Fibroblast of upper back skin (primary cell): Measurements from ENCODE around the gene CABP7.

Experiments
- DNase-seq: peaks from one replicate; pipeline ENCODE4 v3.0.0-alpha.2; 2013

Gene CABP7

DNA sequence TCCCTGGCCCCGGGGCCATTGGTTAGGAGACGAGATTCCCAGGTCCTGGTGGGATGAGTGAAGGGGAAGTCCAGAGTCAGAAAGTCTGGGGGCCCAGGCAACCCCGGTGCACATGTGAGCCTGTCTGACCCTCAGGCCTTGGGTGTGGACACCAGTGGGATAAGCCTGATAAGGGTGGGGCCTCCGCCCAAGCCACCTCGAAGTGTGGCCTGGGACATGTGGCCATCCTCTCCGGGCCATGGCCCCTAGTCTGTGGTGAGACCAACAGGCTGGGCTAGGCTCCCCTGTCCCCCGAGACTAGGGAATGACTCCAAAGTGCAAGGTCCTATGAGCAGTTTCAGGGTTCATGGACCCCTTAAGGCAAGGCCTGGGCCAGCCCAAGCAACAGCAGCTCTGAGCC is 6.3 kb downstream of the CABP7 start:
- DNase-seq: no peak

DNA sequence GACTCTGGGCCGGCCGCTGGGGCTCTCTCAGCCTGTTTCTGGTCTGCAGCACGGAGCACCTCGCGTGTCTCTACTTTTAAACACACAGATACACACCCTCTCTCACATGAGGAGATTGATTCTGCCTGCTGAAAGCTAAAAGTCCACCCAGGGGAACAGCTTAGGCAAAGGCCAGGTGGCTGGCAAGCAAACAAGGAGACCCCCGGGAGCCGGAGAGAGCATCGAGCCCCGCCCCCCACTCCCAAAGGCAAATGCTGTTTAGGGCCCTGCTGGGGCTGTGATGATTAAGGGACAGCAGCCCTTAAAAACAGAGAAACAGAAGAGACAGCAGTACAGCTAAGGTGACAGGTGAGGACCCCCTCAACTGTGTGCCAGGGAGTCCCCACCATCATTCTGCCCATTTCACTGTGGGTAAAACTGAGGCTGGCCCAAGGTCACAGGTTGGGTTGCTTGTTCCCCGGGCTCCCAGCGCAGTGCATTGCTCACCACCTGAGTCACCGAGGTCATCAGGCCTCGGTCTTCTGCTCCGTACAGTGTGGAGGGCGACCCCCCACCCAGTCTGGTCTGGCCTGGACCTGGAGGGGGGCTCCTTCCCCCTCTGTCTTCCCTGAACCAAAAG is 6.8 kb downstream of the CABP7 start:
- no peak for DNase-seq

DNA sequence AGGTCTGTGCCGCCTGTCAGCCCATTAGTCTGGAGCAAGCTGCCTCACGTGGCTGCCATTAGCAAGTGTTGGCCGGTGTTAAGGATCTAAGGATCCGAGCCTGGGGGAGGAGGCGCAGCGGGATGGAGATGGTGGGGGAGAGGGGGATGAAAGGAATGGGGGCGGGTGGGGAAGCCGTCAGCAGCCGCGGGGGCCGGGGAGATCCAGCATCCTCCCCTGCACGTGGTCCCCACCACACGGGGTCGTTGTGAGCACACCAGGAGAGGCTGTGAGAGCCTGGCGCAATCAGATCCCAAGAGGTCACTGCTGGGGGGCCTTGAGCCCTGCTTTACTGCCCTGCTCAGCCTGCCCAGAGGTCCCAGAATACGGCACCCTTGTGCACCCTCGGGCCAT is 7.3 kb downstream of the CABP7 start:
- DNase-seq: peak; percentile 42

DNA sequence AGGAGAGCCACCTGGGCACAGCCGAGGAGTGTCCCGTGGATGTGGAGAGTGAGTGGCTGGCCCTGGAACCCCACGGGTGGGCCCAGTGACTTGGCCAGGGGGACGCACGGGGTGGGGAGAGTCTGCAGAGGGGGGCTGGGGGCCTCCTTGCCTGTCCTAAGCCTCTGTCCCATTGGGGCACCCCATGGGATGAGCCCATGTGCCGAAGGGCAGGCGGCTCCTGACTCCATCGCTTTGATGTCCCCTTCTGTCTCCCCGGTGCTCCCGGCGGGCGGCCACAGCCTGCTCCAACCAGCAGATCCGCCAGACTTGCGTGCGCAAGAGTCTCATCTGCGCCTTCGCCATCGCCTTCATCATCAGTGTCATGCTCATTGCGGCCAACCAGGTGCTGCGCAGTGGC is 9.4 kb downstream of the CABP7 start:
- no peak for DNase-seq

DNA sequence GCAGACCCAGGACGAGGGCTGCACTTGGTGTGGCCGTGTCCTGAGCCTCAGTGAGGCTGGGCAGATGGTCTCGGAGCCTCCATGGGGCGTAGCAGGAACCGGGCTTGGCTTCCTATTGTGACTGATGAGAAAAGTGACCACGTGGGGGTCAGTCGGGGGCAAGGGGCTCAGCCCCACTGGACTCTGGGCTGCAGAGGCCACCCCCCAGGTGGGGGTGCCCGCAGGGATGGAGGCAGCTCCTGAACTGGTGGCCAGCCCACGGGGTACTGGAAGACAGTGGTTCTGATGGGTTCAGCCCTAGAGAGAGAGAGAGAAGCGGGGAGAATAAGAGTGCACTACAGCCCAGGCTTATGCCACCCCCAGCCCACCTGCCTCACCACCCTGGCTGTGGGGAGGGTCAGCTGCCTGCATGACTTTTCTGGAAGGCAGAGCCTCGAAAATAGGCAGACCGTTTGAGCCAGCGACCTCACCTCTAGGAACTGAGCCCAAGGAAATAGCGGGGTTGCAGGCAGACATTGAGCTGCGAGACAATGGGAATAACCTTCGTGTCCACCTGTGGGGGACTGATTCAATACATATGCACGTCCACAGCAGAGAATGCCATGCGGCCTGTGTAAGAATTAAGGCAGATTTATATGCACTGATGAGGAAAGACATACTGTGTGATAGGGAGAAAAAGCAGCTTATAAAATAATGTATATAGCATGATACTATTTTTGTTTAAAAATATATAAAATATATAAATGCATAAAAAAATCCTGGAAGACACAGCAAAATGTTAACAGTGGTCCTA is 11.5 kb downstream of the CABP7 start:
- DNase-seq: no peak

DNA sequence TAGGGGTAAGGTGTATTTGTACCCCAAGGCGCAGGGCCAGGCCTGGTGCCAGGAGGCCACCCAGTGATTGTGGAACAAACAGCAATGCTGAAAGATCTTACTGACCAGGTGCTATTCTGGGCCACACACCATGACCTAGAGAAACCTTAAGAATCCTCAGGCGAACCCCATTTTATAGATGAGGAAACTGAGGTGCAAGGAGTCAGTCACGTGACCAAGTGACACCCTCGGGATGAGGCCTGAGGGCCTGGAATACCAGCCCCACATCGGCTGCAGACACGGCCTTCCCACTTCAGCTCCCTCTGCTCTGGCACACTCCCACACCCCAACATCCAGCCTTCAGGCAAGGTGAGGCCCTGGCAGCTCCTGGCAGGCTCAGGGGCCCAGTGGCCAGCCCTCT is 13.1 kb downstream of the CABP7 start:
- DNase-seq: no peak

DNA sequence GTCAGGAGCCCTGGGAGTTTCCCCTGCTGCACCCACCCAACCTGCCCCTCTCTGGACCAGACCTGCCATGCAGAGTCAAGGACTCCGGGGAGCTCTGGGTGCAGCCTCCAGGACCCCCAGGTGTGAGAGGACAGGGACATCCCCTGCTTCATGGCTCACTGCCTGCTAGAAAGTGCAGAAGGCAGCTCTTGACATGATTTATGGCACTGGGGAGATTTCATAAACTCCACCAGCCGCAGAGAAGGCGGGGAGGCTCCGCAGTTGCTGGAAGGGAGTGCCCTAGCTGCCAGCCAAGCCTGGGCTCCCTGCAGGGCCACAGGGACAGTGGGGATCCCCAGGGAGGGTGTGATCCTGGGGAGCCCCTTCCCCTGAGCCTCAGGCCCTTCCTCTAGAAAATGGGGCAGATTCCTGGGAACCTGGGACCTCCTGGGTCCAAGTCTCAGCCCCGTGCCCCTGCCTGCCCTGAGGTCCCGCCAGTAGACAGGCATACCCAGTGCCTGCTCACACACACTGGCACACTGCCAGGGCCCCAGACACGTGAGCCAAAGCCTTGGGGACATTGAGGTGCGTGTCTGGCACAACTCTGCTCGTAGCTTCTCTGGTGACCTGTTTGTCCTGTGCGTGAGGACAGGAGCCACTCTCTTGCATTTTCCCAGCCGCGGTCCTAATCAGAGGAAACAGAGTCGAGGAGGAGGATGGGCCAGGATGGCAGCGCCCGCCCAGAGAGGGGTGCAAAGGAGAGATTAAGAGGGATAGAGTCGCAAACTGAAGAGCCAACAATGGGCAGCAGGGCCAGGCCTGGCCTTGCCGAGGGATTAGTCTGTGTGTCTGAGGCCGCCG is 13.8 kb downstream of the CABP7 start:
- no peak for DNase-seq

DNA sequence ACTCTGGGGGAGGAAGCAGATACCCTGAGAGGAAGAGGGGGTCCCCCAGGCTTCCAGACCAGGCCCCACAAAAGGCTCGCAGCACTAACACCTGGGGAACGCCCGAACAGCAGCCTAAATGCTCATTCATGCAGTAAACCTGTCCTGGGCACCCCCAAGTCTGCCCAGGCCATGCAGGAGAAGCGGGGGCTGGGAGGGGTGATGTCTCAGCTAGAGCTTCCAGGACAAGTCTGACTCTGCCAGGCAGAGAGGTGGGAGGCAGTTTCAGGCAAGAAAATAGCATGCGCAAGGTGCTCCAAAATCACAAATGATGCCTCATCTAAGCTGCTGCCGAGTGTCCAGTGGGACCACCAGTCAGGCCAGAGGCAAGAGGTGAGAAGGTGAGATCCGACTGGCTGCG is 14.6 kb downstream of the CABP7 start:
- no peak for DNase-seq

DNA sequence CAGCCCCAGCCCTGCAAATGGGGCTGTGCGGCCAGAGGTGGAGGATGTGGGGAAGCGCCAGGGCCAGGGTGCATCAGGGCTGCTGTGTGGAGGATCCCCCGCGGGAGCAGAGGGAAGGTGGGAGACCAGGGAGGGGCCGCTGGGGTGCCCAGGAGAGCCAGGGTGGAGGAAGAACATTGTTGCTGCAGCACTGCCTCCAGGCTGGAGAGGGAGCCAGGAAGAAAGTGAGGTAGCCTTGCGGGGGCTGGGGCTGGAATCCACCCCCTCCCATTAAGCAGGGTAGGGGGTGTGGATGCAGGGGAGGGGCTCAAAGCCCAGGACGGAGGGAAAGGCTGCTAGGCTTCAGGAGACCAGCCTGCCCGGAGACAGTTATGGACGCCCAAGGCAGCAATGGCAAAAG is 15.0 kb downstream of the CABP7 start:
- no peak for DNase-seq

DNA sequence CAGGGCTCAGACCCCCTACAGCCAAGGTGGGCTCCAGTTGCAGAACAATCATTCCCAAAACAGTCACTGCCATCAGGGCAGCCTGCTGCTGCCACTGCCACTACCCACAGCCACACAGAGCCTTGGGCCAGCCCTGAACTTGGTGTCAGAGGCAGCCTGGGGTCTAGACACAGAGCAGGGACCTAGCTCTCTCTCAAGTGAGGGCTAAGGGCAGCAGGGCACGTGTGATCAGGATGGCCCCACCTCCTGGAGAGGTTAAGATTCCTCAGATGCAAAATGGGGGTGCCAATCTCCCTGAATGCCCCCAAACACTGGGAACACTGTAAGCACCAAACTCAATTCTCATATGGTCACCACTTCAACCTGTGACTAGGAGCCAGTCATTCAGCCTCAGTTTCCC is 15.6 kb downstream of the CABP7 start:
- no peak for DNase-seq

DNA sequence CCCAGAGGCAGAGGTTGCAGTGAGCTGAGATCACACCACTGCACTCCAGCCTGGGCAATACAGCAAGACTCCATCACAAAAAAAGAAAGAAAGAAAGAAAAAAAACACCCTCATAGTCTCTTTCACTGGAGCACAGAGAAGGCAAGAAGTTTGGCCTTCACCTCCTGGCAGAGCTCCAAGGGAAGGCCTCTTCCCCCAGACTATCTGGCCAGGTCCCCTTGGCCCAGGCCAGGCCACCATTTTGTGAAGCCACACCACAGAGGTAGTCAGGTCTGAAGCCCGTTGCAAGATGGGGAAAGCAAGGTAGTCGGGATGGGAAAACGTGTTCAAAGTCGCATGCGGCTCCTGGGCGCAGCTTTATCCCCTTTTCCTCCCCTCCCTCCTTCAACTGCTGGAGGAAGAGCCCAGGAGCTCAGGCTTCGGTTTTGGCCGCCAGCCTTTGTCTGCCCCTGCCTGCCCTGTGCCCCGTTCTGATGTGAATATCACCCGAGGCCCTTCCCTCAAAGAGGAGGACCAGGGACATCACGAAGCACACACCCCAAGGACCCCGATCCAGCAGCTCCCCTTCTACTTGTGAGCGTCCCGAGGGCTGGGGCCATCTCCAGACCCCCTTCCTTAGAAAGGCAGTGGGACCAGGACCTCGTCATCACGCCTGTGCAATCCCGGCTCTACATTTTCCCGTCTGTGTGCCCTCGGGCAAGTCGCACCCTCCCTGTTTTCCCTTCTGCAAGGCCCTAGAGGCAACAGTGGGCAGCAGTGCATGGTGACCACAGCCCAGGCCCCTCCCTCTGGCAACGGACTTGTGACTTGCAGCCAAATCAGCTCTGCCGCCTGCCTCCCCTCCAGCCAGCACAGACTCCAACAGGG is 17.7 kb downstream of the CABP7 start:
- DNase-seq: no peak

DNA sequence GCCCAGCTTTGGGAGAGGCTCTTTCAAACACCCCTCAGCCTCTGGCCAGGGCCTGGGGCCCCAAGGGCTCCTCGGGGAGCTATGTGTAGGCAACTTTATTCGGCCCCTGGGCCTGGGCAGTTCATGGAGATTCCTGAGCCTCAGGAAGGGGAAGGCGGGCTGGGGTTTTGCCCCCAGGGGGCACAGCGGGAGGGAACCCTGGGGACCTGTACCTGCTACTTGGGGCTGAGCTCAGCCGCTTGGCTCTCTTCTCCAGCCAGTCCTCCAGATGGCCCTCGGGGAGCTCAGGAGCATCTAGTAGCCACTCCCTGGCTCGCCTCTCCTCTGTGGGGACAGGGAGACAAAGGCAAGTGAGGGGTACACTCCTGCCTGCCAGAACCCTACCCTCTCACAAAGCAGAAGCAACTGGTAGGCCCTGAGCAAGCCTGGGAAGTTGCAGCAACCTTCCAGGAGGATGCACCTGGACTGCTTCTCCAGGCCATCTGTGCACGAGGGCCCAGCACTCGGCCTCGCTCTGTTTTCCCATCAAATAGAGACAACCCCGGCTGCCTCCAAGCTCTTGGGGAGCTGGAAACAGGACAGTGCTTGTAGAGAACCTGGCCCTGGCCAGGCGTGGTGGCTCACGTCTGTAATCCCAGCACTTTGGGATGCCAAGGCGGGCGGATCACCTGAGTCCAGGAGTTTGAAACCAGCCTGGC is 18.5 kb downstream of the CABP7 start:
- DNase-seq: no peak

DNA sequence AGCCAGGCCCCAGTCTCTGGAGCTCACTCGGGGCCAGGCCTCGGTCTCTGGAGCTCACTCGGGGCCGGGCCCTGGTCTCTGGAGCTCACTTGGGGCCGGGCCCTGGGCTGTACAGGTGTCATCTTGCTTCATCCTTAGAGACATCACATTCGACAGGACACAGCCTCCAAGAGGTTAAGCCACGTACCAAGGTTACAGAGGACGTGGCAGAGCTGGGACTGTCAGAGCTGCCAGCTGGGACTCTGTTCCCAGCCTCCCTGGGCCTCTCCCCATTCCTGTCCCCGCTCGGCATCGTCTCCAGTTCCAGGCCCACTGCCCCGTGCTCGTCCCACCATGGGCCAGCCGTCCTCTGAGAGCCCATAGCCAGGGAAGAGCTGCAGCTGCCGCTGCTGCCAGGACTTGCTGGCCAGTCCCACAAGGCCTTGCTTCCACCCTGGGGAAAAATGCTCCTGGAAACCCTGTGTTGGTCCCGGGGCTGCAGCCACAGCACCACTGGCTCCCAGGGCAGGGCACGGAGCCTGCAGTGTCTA is 19.6 kb downstream of the CABP7 start:
- no peak for DNase-seq

DNA sequence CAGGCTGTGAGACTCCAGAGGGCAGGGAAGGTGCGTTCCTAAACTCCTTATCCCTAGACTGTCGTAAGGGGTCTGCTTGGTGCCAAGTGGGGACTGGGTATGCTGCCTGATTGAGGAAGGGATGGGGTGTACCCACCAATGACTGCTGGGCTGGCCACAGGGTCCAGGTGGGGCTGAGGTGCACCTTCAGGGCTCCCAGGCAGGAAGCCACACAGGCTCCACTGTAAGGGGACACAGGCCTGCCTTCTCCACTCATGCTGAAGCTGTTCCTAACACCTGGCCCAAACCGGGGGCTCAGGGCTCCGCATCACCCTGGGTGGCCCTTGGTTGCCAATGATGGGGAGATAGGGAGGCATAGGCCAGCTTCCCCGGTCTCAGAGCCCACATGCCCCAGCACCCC is 20.4 kb downstream of the CABP7 start:
- DNase-seq: no peak

DNA sequence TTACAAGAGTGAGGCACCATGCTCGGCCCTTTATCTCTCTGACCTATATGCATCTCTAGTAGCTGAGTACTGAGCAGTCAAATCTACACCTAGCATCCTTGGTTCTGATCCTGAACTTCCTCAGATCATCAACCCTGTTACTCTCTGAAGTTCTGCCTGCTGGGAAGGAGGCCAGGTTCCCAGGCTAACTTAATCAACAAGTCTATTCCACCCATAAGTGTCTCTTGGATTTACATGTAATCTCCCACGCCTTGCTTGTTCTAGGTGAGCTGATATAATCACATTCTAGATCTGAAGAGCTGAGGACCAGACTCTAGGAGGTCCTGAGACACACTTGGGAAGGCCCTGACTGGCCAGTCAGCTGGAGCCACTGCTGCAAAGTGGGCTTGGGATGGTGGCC is 22.1 kb downstream of the CABP7 start:
- no peak for DNase-seq

DNA sequence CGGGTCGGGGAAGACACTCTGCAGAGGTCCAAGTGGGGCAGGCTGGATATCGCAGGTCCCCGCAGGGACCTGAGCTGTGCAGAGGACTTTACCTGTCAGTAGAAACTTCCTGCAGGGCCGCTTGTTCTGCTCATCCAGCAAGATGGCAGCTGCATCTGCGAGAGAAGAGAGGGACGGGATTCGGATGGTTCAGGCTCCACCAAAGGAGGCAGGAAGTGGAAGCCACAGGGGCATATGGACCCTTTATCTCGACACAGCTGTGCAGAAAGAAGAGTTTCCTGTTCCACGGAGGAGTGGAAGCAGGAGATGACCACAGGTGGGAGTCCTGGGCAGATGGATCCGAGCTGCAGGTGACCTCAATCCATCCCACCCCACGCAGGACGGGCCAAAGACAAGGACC is 22.5 kb downstream of the CABP7 start:
- DNase-seq: no peak

DNA sequence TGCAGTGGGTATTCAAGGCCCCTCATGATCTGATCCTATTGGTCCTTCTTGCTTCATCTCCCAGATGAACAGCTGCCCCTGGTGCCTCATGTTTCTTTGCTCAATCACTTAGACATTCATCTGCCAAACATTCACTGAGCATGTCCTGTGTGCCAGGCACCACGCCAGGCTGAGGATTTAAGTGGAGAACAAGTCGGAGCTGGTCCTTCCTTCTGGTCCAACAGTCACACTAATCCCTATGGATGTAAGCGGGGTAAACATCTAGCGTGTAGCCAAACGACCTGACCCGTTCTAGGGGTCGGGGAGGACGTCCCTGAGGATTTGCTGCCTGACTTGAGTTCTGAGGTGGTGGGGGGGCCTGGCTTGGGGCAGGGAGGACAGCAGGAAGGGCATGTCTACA is 25.1 kb downstream of the CABP7 start:
- DNase-seq: peak; percentile 42

DNA sequence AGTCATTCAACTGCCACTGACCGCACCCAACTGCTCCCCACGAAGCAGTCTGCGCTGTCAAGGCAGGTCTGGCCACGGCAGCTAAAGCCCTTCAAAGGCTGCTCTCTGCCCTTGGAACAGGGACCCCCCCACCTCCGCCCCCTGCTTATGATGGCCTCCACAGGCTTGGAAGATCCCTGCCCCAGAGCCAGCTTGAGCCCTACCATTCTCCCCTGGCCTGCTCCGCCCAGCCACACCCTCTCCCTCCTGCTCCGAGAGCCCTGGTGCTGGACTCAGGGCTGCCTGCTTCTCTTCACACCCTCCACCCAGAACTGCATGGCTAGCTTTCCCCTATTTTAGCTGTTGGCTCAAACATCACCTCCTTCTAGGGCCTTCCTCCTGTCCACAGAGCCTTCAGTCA is 28.0 kb downstream of the CABP7 start:
- DNase-seq: no peak

DNA sequence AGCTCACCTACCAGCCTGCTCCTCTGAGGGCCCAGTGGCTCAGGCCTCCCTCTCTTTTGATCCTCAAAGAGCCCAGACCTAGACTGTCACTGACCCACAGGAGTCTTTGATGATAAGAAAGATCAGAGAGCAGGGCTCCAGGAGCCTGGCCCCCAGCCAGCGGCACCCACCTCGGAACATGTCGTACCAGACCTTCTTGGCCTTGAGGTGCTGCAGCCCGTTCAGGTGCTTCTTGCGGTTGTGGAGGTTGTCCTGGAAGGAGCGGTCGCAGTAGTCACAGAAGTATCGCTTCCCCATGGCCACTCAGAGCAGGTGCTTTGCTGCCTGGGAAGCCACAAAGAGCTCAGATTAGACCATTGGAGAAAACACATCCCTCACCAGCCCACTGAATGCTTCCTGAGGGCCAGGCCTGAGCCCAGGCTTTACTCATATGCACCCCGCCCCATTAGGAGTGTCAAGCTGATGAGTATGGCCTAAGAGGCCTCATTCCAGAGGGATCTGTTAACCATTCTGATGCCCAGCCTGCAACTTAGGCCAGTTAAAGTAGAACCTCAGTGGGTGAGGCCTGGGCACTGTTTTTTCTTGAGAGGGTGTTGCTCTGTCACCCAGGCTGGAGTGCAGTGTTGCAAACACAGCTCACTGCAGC is 28.6 kb downstream of the CABP7 start:
- DNase-seq: no peak

DNA sequence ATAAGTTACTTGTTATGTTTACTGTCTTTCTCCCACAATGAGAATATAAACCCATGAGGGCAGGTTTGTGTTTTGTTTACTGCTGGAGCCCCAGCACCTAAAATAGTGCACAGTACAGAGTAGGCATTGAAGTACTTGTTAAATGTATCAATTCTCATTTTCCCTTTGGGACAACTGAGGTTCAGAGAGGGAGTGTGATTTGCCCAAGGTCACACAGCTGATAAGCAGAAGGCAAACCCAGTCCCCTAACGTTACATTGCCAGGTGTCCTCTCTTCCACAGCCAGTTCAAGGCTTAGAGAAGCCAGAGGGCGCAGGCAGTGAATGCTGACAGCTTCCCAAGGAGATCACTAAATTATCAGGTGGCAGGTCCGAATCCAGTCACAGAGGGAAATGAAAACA is 30.2 kb downstream of the CABP7 start:
- DNase-seq: no peak
